Suprapubic skin (tissue), 4 donors: ENCODE measurements around the gene FIZ1. TPM values are rescaled to one million over a fixed set of nuclear protein-coding genes. Genes with fewer than 3 reads are reported as not detected.
"Not testable (repeated sequence)": the region's sequence is repeated elsewhere in the genome, so short reads cannot be mapped to it uniquely, and the experiment has no call there.

Experiments
- DNase-seq, 2 donors: peaks; one replicate each; pipeline ENCODE4 v3.0.0-alpha.2; 2019; ENCODE audit warnings: low spot score in 2 of 2
- H3K27ac ChIP-seq: fragments of 200-600 bp; sonication (generic); one replicate; pipeline ENCODE4 v1.5.1; 2019
- H3K27me3 ChIP-seq: fragments of 200-600 bp; sonication (generic); one replicate; pipeline ENCODE4 v1.5.1; 2019
- H3K36me3 ChIP-seq: fragments of 200-600 bp; sonication (generic); one replicate; pipeline ENCODE4 v1.5.1; 2019
- H3K4me1 ChIP-seq: fragments of 200-600 bp; sonication (generic); one replicate; pipeline ENCODE4 v1.5.1; 2019
- H3K4me3 ChIP-seq: fragments of 200-600 bp; sonication (generic); one replicate; pipeline ENCODE4 v1.5.1; 2019; ENCODE audit warnings: mild to moderate bottlenecking
- H3K9me3 ChIP-seq: fragments of 200-600 bp; sonication (generic); one replicate; pipeline ENCODE4 v1.5.1; 2019
- CTCF ChIP-seq, 2 donors: fragments of 200-600 bp in 1 of 2; fragments of 450-650 bp in 1 of 2; sonication (generic) in 1 of 2; IDR thresholded peaks; one replicate each; pipeline ENCODE4 v1.5.1; 2016 to 2019; ENCODE audit warnings: antibody characterized with exemption in 2 of 2, mild to moderate bottlenecking in 1 of 2, moderate library complexity in 1 of 2
- EP300 ChIP-seq: sonication (generic); formaldehyde crosslinking; IDR thresholded peaks from one replicate; pipeline ENCODE4 v1.6.1; 2017; ENCODE audit warnings: antibody characterized with exemption
- POLR2A ChIP-seq, 2 donors: fragments of 450-650 bp; IDR thresholded peaks; one replicate each; pipeline ENCODE4 v1.6.1; 2017; ENCODE audit warnings: antibody characterized with exemption in 2 of 2, mild to moderate bottlenecking in 2 of 2, moderate library complexity in 2 of 2
- POLR2AphosphoS5 ChIP-seq, 3 donors: sonication (generic); formaldehyde crosslinking; IDR thresholded peaks; one replicate each; pipeline ENCODE4 v1.6.1; 2017; ENCODE audit warnings: antibody characterized with exemption in 3 of 3
- WGBS: methylation state at CpG from one replicate; pipeline ENCODE4 v1.1.5; 2018; 5-methylcytosine and 5-hydroxymethylcytosine counted together
- total RNA-seq, 4 donors: library from RNA; depleted of rRNA; stranded (reverse); fragments of >200 nt; gene quantifications; one replicate each; pipeline ENCODE4 v1.1.0, GENCODE V29; 2016

The FIZ1 gene
- total RNA-seq, 4 donors from 2014 or later: 7.6 to 9.2 (median 8.5) TPM

GRCh38 chr19:55576746-55577145 lies 22.6 kb downstream of the FIZ1 start:
- Histone ChIP-seq H3K27me3 (no peaks in the 10 kb centered on the region), H3K9me3 (no peaks in the 10 kb centered on the region), H3K36me3 (peaks cover 23% of the 10 kb centered on the region), H3K4me3 (no peak overlapping the region), H3K4me1 (peaks cover 20% of the 10 kb centered on the region), H3K27ac (no peak overlapping the region)
- WGBS: 87% methylated on average over 5 of the region's 5 CpGs
- no peak for TF ChIP-seq CTCF (IDR thresholded peaks at IDR 0.05)
- TF ChIP-seq EP300: no peak
- TF ChIP-seq POLR2A (IDR thresholded peaks at IDR 0.05): no peak
- no peak for TF ChIP-seq POLR2AphosphoS5 (IDR thresholded peaks at IDR 0.05)
- DNase-seq: no peak

DNA sequence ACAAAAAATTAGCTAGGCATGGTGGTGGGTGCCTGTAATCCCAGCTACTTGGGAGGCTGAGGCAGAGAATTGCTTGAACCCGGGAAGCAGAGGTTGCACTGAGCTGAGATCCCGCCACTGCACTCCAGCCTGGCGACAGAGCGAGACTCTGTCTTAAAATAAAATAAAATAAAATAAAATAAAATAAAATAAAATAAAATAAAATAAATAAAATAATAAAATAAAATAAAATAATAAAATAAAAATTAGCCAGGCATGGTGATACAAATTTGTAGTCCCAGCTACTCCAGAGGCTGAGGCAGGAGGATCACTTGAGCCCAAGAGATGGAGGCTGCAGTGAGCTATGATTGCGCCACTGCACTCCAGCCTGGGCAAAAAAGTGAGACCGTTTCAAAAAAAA lies 25.4 kb downstream of the FIZ1 start:
- 94% methylated on average over 6 of the region's 6 CpGs for WGBS
- H3K36me3 ChIP-seq: peaks cover 18% of the 10 kb centered on the region

GRCh38 chr19:55569477-55569876 lies 29.8 kb downstream of the FIZ1 start:
- not testable (repeated sequence) for H3K4me3 ChIP-seq, H3K36me3 ChIP-seq, DNase-seq, H3K9me3 ChIP-seq, H3K4me1 ChIP-seq, H3K27ac ChIP-seq
- peaks cover 24% of the 10 kb centered on the region for H3K27me3 ChIP-seq
- 96% methylated on average over 5 of the region's 5 CpGs for WGBS

More for the DNA sequence above, 25.4 kb downstream of the FIZ1 start:
- not testable (repeated sequence) for H3K27me3 ChIP-seq, DNase-seq, H3K4me1 ChIP-seq, H3K4me3 ChIP-seq, H3K9me3 ChIP-seq, H3K27ac ChIP-seq

DNA sequence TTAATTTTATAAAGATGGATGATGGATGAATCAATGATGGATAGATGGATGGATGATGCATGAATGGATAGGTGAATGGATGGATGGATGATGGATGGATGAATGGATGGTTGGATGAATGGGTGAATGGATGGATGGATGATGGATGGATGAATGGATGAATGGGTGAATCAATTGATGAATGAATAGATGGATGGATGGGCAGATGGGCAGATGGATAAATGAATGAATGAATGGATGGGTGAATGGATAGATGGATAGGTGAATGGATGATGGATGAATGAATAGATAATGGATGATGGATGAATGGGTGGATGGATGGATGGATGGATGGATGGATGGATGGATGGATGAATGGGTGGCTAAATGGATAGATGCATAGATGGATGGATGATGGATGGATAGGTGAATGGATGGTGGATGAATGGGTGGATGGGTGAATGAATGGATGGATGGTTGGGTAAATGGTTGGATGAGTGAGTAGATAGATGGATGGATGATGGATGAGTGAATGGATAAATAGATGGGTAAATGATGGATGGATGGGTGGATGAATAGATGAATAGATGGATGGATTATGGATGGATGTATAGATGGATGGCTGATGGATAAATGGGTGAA lies 31.5 kb downstream of the FIZ1 start:
- peaks cover 5% of the 10 kb centered on the region for H3K4me1 ChIP-seq
- no peak overlapping the region for H3K4me3 ChIP-seq
- DNase-seq: no peak
- TF ChIP-seq POLR2A (IDR thresholded peaks at IDR 0.05) (no peak), EP300 (no peak), POLR2AphosphoS5 (IDR thresholded peaks at IDR 0.05) (no peak), CTCF (IDR thresholded peaks at IDR 0.05) (peak in 1 of 2 donors; percentile 13)
- H3K36me3 ChIP-seq: no peaks in the 10 kb centered on the region
- H3K27ac ChIP-seq: no peak overlapping the region
- no peaks in the 10 kb centered on the region for H3K9me3 ChIP-seq
- H3K27me3 ChIP-seq: peaks cover 30% of the 10 kb centered on the region

- Histone ChIP-seq H3K4me1 (peaks cover 5% of the 10 kb centered on the region), H3K36me3 (no peaks in the 10 kb centered on the region), H3K9me3 (no peaks in the 10 kb centered on the region), H3K27ac (no peak overlapping the region), H3K27me3 (peaks cover 30% of the 10 kb centered on the region), H3K4me3 (no peak overlapping the region)
- 48% methylated on average over 9 of the region's 9 CpGs for WGBS
- TF ChIP-seq POLR2AphosphoS5 (IDR thresholded peaks at IDR 0.05) (no peak), POLR2A (IDR thresholded peaks at IDR 0.05) (no peak), EP300 (no peak), CTCF (IDR thresholded peaks at IDR 0.05) (no peak)
- no peak for DNase-seq
These were observed 32.5 kb downstream of the FIZ1 start for GRCh38 chr19:55566823-55567222.

- DNase-seq: no peak
- 29% methylated on average over 12 of the region's 12 CpGs for WGBS
- Histone ChIP-seq H3K4me3 (no peak overlapping the region), H3K36me3 (no peaks in the 10 kb centered on the region), H3K27ac (no peak overlapping the region), H3K27me3 (peaks cover 35% of the 10 kb centered on the region), H3K4me1 (peaks cover 5% of the 10 kb centered on the region), H3K9me3 (no peaks in the 10 kb centered on the region)
- TF ChIP-seq CTCF (IDR thresholded peaks at IDR 0.05) (no peak), EP300 (no peak), POLR2AphosphoS5 (IDR thresholded peaks at IDR 0.05) (no peak), POLR2A (IDR thresholded peaks at IDR 0.05) (no peak)
These were observed 36.0 kb downstream of the FIZ1 start for GRCh38 chr19:55563261-55563690.
